H1 (cell line): Measurements from ENCODE around the gene GNAQ. TPM values are rescaled to one million over a fixed set of nuclear protein-coding genes. Genes with fewer than 3 reads are reported as not detected.

ENCODE experiments used
- CEBPB ChIP-seq: IDR thresholded peaks from 2 replicates; pipeline ENCODE4 v1.6.1; 2012; ENCODE audit warnings: low read depth, low read length
- CHD1 ChIP-seq: IDR thresholded peaks from 2 replicates; pipeline ENCODE4 v1.6.1; 2012; ENCODE audit warnings: low read depth, low read length, improper control_type of control experiment
- RFX5 ChIP-seq: IDR thresholded peaks from 2 replicates; pipeline ENCODE4 v1.6.1; 2011; ENCODE audit warnings: low read depth, low read length, improper control_type of control experiment, borderline replicate concordance
- SIN3A ChIP-seq, 2 experiments: IDR thresholded peaks in 1 of 2; conservative IDR thresholded peaks in 1 of 2; 2 replicates each; pipeline ENCODE4 v1.6.1; 2011 to 2012; ENCODE audit warnings: low read length in 2 of 2, improper control_type of control experiment in 1 of 2, low read depth in 1 of 2, mild to moderate bottlenecking in 1 of 2
- TCF12 ChIP-seq: IDR thresholded peaks from 2 replicates; pipeline ENCODE4 v1.6.1; 2011; ENCODE audit warnings: low read depth, mild to moderate bottlenecking, low read length
- polyA plus RNA-seq, 7 experiments: library from polyadenylated mRNA; depleted of rRNA in 3 of 7; stranded (reverse) in 5 of 7; unstranded in 2 of 7; fragments of >200 nt in 5 of 7; fragments of 200-250 nt in 2 of 7; gene quantifications; 1 replicate in 5 of 7; 2 replicates in 1 of 7; 4 replicates in 1 of 7; pipeline versions ENCODE4 v1.2.1 to v1.2.3, GENCODE V29; 2011 to 2013; ENCODE audit warnings: missing spikeins in 2 of 7, mixed read lengths in 2 of 7
- total RNA-seq: library from RNA; stranded (reverse); fragmentation: NEBNext Ultra II Directional; extraction: Animal tissue kit (Norgen Biotek cat#: 25700); gene quantifications from 2 replicates; pipeline ENCODE4 v1.2.1, GENCODE V29; 2021

The GNAQ gene
- total and polyA plus RNA-seq, 2 of the 8 experiments (the other 6 are each of a cell fraction or from before 2014, with no cell fraction given) = 22.8 to 63.8 TPM

GRCh38 chr9:77851882-77852595 lies 179.6 kb downstream of the GNAQ start (continued):
- TF ChIP-seq SIN3A (conservative IDR thresholded peaks at IDR 0.05 in 1 of 2, IDR thresholded peaks at IDR 0.05 in 1 of 2; ENCODE audit: low read depth in 1 of 2, low read length in 2 of 2) (no peak), CHD1 (no peak), TCF12 (no peak), CEBPB (no peak), RFX5 (no peak)
